H1 (cell line): Measurements from ENCODE around the gene BDP1. TPM values are rescaled to one million over a fixed set of nuclear protein-coding genes. Genes with fewer than 3 reads are reported as not detected.

Experiments
- CTCF ChIA-PET: fragments of 300-600 bp; sonication (Branson Sonifier 250); formaldehyde crosslinking; loops from one replicate; lab custom pipeline; 2021; ENCODE audit not compliant: partially characterized antibody; lab: Charles Lee
- POLR2A ChIA-PET: fragments of 300-600 bp; sonication (Branson Sonifier 250); formaldehyde crosslinking; loops from one replicate; lab custom pipeline; 2021; ENCODE audit warnings: inconsistent platforms; ENCODE audit not compliant: partially characterized antibody; lab: Charles Lee
- DNase-seq, 2 experiments: peaks; one replicate each; pipeline versions ENCODE4 v3.0.0 to v3.0.0-alpha.2; 2010 to 2022; ENCODE audit warnings: low spot score in 2 of 2, low read depth in 1 of 2, mixed read lengths in 1 of 2
- FAIRE-seq: peaks from 2 replicates; lab custom pipeline; 2011; peaks lifted over from hg19 to GRCh38; lab: Jason Lieb, UNC
- H2AFZ ChIP-seq: 2 replicates; pipeline ENCODE4 v1.8.1; 2012; ENCODE audit warnings: low read length, inconsistent platforms
- H2AK5ac ChIP-seq: 2 replicates; pipeline ENCODE4 v1.6.1; 2013; ENCODE audit warnings: low read depth, low read length
- H2BK120ac ChIP-seq: replicated peaks from 2 replicates; pipeline ENCODE3; 2013; ENCODE audit warnings: low read depth, low read length, inconsistent platforms
- H2BK12ac ChIP-seq: 2 replicates; pipeline ENCODE4 v1.6.1; 2013; ENCODE audit warnings: low read depth, low read length
- H2BK15ac ChIP-seq: 2 replicates; pipeline ENCODE4 v1.6.1; 2013; ENCODE audit warnings: low read length
- H2BK20ac ChIP-seq: 2 replicates; pipeline ENCODE4 v1.6.1; 2013; ENCODE audit warnings: low read length
- H2BK5ac ChIP-seq: 2 replicates; pipeline ENCODE4 v1.6.1; 2013; ENCODE audit warnings: low read depth, low read length
- H3K14ac ChIP-seq: 2 replicates; pipeline ENCODE4 v1.6.1; 2013; ENCODE audit warnings: inconsistent platforms; ENCODE audit not compliant: insufficient read length
- H3K18ac ChIP-seq: 2 replicates; pipeline ENCODE4 v1.6.1; 2013; ENCODE audit warnings: low read length; ENCODE audit errors: extremely low read depth
- H3K23ac ChIP-seq: 2 replicates; pipeline ENCODE4 v1.6.1; 2013; ENCODE audit warnings: inconsistent platforms; ENCODE audit not compliant: insufficient read length
- H3K23me2 ChIP-seq: 2 replicates; pipeline ENCODE4 v1.6.1; 2013; ENCODE audit warnings: low read depth, low read length
- H3K27ac ChIP-seq: 2 replicates; pipeline ENCODE4 v1.6.1; 2011; ENCODE audit warnings: low read depth, low read length, inconsistent platforms
- H3K27me3 ChIP-seq, 4 experiments: replicated peaks in 1 of 4; 1 replicate in 1 of 4; 2 replicates in 3 of 4; pipeline versions ENCODE4 v1.6.1 to v1.8.1; 2011 to 2013; ENCODE audit warnings: low read length in 3 of 4, mild to moderate bottlenecking in 3 of 4, inconsistent platforms in 2 of 4, mixed read lengths in 2 of 4, moderate library complexity in 1 of 4; ENCODE audit not compliant: control insufficient read depth in 3 of 4, insufficient read depth in 3 of 4; ENCODE audit errors: extremely low read depth in 1 of 4
- H3K36me3 ChIP-seq, 4 experiments: 2 replicates each; pipeline versions ENCODE4 v1.6.1 to v1.8.1; 2011 to 2013; ENCODE audit warnings: mild to moderate bottlenecking in 4 of 4, low read length in 3 of 4, moderate library complexity in 2 of 4, control low read depth in 1 of 4, inconsistent platforms in 1 of 4; ENCODE audit not compliant: insufficient read depth in 4 of 4, control insufficient read depth in 2 of 4
- H3K4ac ChIP-seq: replicated peaks from 2 replicates; pipeline ENCODE3; 2013; ENCODE audit warnings: low read length, low read depth, mixed read lengths, inconsistent platforms; ENCODE audit not compliant: insufficient read length
- H3K4me1 ChIP-seq, 4 experiments: replicated peaks in 1 of 4; 1 replicate in 1 of 4; 2 replicates in 3 of 4; pipeline versions ENCODE4 v1.6.1 to v1.8.1; 2011 to 2013; ENCODE audit warnings: low read length in 3 of 4, inconsistent platforms in 2 of 4, mixed read lengths in 1 of 4; ENCODE audit not compliant: insufficient read depth in 4 of 4, control insufficient read depth in 3 of 4
- H3K4me2 ChIP-seq, 2 experiments: 2 replicates each; pipeline versions ENCODE4 v1.6.1 to v1.8.1; 2011 to 2013; ENCODE audit warnings: low read depth in 2 of 2, low read length in 2 of 2, control low read depth in 1 of 2, inconsistent platforms in 1 of 2, mild to moderate bottlenecking in 1 of 2; ENCODE audit not compliant: insufficient read depth in 1 of 2
- H3K4me3 ChIP-seq, 4 experiments: fragments of 200-600, 300-600 bp in 1 of 4; sonication (generic), shearing (Covaris generic), sonication (Bioruptor Twin) in 1 of 4; 2 replicates each; pipeline versions ENCODE4 v1.5.1 to v1.8.1; 2011 to 2016; ENCODE audit warnings: low read length in 4 of 4, low read depth in 3 of 4, control low read depth in 2 of 4, inconsistent platforms in 2 of 4, mild to moderate bottlenecking in 2 of 4, mixed read lengths in 1 of 4, moderate library complexity in 1 of 4; ENCODE audit not compliant: insufficient read depth in 2 of 4; ENCODE audit errors: extremely low read depth in 1 of 4
- H3K56ac ChIP-seq: replicated peaks from 2 replicates; pipeline ENCODE3; 2013; ENCODE audit warnings: low read depth, mild to moderate bottlenecking, mixed read lengths, low read length, inconsistent platforms; ENCODE audit not compliant: insufficient read length
- H3K79me1 ChIP-seq: 2 replicates; pipeline ENCODE4 v1.6.1; 2013; ENCODE audit warnings: low read depth, low read length, control low read depth
- H3K79me2 ChIP-seq, 2 experiments: 2 replicates each; pipeline versions ENCODE4 v1.6.1 to v1.8.1; 2012 to 2013; ENCODE audit warnings: low read length in 2 of 2, mild to moderate bottlenecking in 2 of 2, inconsistent platforms in 1 of 2; ENCODE audit not compliant: insufficient read depth in 2 of 2, control insufficient read depth in 1 of 2
- H3K9ac ChIP-seq, 4 experiments: replicated peaks in 1 of 4; 1 replicate in 1 of 4; 2 replicates in 3 of 4; pipeline versions ENCODE4 v1.6.1 to v1.8.1; 2011 to 2013; ENCODE audit warnings: low read depth in 3 of 4, low read length in 3 of 4, control low read depth in 2 of 4, mild to moderate bottlenecking in 2 of 4, moderate library complexity in 2 of 4, inconsistent platforms in 1 of 4; ENCODE audit errors: extremely low read depth in 1 of 4
- H3K9me3 ChIP-seq, 2 experiments: 2 replicates each; pipeline versions ENCODE4 v1.6.1 to v1.8.1; 2012 to 2013; ENCODE audit warnings: mild to moderate bottlenecking in 2 of 2, moderate library complexity in 2 of 2, control low read depth in 1 of 2, inconsistent platforms in 1 of 2, low read depth in 1 of 2, low read length in 1 of 2, mixed read lengths in 1 of 2; ENCODE audit not compliant: insufficient read depth in 2 of 2
- H4K20me1 ChIP-seq, 2 experiments: replicated peaks in 1 of 2; 2 replicates each; pipeline versions ENCODE3 to v1.8.1; 2011 to 2013; ENCODE audit warnings: inconsistent platforms in 2 of 2, low read length in 2 of 2, mild to moderate bottlenecking in 1 of 2; ENCODE audit not compliant: insufficient read depth in 2 of 2, control insufficient read depth in 1 of 2
- H4K5ac ChIP-seq: 2 replicates; pipeline ENCODE4 v1.6.1; 2013; ENCODE audit warnings: low read length, low read depth, mixed read lengths, inconsistent platforms; ENCODE audit not compliant: insufficient read length
- H4K8ac ChIP-seq: 2 replicates; pipeline ENCODE4 v1.8.0; 2013; ENCODE audit warnings: mild to moderate bottlenecking, moderate library complexity, low read length, inconsistent platforms; ENCODE audit not compliant: insufficient read depth; ENCODE audit errors: extremely low read depth
- H4K91ac ChIP-seq: replicated peaks from 2 replicates; pipeline ENCODE3; 2013; ENCODE audit warnings: low read length, mixed read lengths, inconsistent platforms; ENCODE audit not compliant: insufficient read length
- BCL11A ChIP-seq, 2 experiments: IDR thresholded peaks; one replicate each; pipeline ENCODE4 v1.6.1; 2011; ENCODE audit warnings: low read depth in 2 of 2, low read length in 2 of 2, mild to moderate bottlenecking in 2 of 2
- CHD1 ChIP-seq: IDR thresholded peaks from 2 replicates; pipeline ENCODE4 v1.6.1; 2012; ENCODE audit warnings: low read depth, low read length, improper control_type of control experiment
- CTBP2 ChIP-seq: IDR thresholded peaks from 2 replicates; pipeline ENCODE4 v1.7.0; 2011; ENCODE audit warnings: borderline replicate concordance, mild to moderate bottlenecking, moderate library complexity, mixed read lengths, low read length; ENCODE audit not compliant: insufficient read depth, insufficient read length
- GABPA ChIP-seq: IDR thresholded peaks from 2 replicates; pipeline ENCODE4 v1.6.1; 2011; ENCODE audit warnings: mild to moderate bottlenecking, low read length, moderate library complexity, borderline replicate concordance; ENCODE audit not compliant: insufficient read depth
- RFX5 ChIP-seq: IDR thresholded peaks from 2 replicates; pipeline ENCODE4 v1.6.1; 2011; ENCODE audit warnings: low read depth, low read length, improper control_type of control experiment, borderline replicate concordance
- TBP ChIP-seq: IDR thresholded peaks from 2 replicates; pipeline ENCODE4 v1.6.1; 2011; ENCODE audit warnings: low read depth, low read length, improper control_type of control experiment
- WGBS, 2 experiments: shearing (Covaris generic) in 1 of 2; methylation state at CpG; one replicate each; pipeline versions ENCODE4 v1.1.6 to v1.1.7; 2013 to 2015; ENCODE audit warnings: low lambda C conversion rate in 2 of 2, mixed read lengths in 2 of 2, inconsistent platforms in 1 of 2, low coverage in 1 of 2, missing lambda C conversion rate in 1 of 2; ENCODE audit not compliant: insufficient replicate concordance in 2 of 2, insufficient coverage in 1 of 2, insufficient read length in 1 of 2; ENCODE audit errors: extremely low coverage in 1 of 2, missing lambda C conversion rate in 1 of 2; 5-methylcytosine and 5-hydroxymethylcytosine counted together
- polyA plus RNA-seq, 7 experiments: library from polyadenylated mRNA; depleted of rRNA in 3 of 7; stranded (reverse) in 5 of 7; unstranded in 2 of 7; fragments of >200 nt in 5 of 7; fragments of 200-250 nt in 2 of 7; gene quantifications; 1 replicate in 5 of 7; 2 replicates in 1 of 7; 4 replicates in 1 of 7; pipeline versions ENCODE4 v1.2.1 to v1.2.3, GENCODE V29; 2011 to 2013; ENCODE audit warnings: missing spikeins in 2 of 7, mixed read lengths in 2 of 7
- total RNA-seq: library from RNA; stranded (reverse); fragmentation: NEBNext Ultra II Directional; extraction: Animal tissue kit (Norgen Biotek cat#: 25700); gene quantifications from 2 replicates; pipeline ENCODE4 v1.2.1, GENCODE V29; 2021
- TF ChIP-seq, protein P1 (sequence below): IDR thresholded peaks from 2 replicates; pipeline ENCODE4 v1.6.1; 2011; ENCODE audit warnings: low read length, improper control_type of control experiment

BDP1 gene
- total and polyA plus RNA-seq, 2 of the 8 experiments (the other 6 are each of a cell fraction or from before 2014, with no cell fraction given) = 4.7 to 32.1 TPM

DNA sequence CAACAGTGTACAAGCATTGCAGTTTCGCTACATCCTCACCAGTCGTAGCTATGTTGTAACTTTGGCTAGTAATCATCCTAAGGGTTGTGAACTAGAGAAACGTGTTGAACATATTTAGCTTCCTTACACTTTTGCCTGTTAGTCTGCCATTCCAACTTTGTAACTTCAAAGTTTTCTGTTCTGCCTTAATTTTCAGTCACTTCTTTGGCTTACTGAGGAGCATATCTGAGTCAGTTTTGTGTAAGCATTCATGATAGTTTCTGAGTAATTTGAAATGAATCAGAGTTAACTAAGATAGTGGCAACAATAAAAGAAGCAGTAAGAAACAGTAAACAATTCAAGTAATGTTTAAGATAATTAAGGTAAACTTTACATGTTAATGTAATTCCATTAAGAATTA is 72.8 kb downstream of the BDP1 start:
- Histone ChIP-seq H3K4me2 (no peak overlapping the region), H4K91ac (no peak overlapping the region), H4K20me1 (no peaks in the 10 kb centered on the region), H3K14ac (no peak overlapping the region), H4K8ac (no peak overlapping the region), H3K9ac (no peak overlapping the region), H3K56ac (no peak overlapping the region), H3K23me2 (no peaks in the 10 kb centered on the region), H3K36me3 (peaks cover 4 to 21% (median 15%) of the 10 kb centered on the region in 4 experiments), H3K79me2 (no peaks in the 10 kb centered on the region; a peak in 1 of 4 replicates), H3K27ac (no peak overlapping the region), H2BK15ac (no peak overlapping the region), H3K4me3 (no peak overlapping the region), H3K9me3 (no peaks in the 10 kb centered on the region), H2BK12ac (no peak overlapping the region), H3K27me3 (no peaks in the 10 kb centered on the region), H3K18ac (no peak overlapping the region), H2BK120ac (no peak overlapping the region), H3K4me1 (no peaks in the 10 kb centered on the region), H2BK20ac (no peak overlapping the region), H4K5ac (no peak overlapping the region), H2BK5ac (no peak overlapping the region), H3K23ac (no peak overlapping the region), H2AK5ac (no peak overlapping the region), H3K4ac (no peak overlapping the region), H3K79me1 (no peaks in the 10 kb centered on the region), H2AFZ (no peak overlapping the region)
- ChIA-PET CTCF (interaction anchor here (0.7 kb wide), 1 partner anchor 224 kb away, joined by 3 read pairs; no protein-coding TSS in a partner anchor), POLR2A (interaction anchor here (0.6 kb wide), 1 partner anchor 104 kb away, joined by 3 read pairs; no protein-coding TSS in a partner anchor)
- no peak for DNase-seq
- no peak for FAIRE-seq
- TF ChIP-seq TBP = no peak
- no peak for TF ChIP-seq RFX5
- no peak for TF ChIP-seq GABPA
- no peak for TF ChIP-seq CTBP2
- TF ChIP-seq CHD1 = no peak
- TF ChIP-seq BCL11A (IDR thresholded peaks at IDR 0.05; ENCODE audit: low read depth in 2 of 2, low read length in 2 of 2) = no peak
- TF ChIP-seq, protein P1, sequence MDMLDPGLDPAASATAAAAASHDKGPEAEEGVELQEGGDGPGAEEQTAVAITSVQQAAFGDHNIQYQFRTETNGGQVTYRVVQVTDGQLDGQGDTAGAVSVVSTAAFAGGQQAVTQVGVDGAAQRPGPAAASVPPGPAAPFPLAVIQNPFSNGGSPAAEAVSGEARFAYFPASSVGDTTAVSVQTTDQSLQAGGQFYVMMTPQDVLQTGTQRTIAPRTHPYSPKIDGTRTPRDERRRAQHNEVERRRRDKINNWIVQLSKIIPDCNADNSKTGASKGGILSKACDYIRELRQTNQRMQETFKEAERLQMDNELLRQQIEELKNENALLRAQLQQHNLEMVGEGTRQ = no peak
- WGBS, 2 experiments = 87% methylated on average over 3 of the region's 3 CpGs; no CpG with 5 or more reads in 1 of the 2 experiments
